DOHH2 (cell line): Measurements from ENCODE around the gene RAPGEF5.

Source experiments
- H3F3A ChIP-seq: fragments of 200-600 bp; sonication (generic), shearing (Covaris generic); 2 replicates; pipeline ENCODE4 v1.6.0; 2016; ENCODE audit warnings: antibody characterized with exemption, mild to moderate bottlenecking; ENCODE audit not compliant: control insufficient read depth, insufficient read depth
- H3K27ac ChIP-seq: fragments of 200-600 bp; sonication (generic); 2 replicates; pipeline ENCODE4 v1.5.1; 2014; ENCODE audit warnings: low read depth, mild to moderate bottlenecking, low read length, moderate library complexity
- H3K27me3 ChIP-seq: fragments of 200-600 bp; sonication (generic); 2 replicates; pipeline ENCODE4 v1.6.1; 2014; ENCODE audit warnings: mild to moderate bottlenecking, low read length, mixed read lengths; ENCODE audit not compliant: control insufficient read depth
- H3K36me3 ChIP-seq: fragments of 200-600 bp; sonication (generic); 2 replicates; pipeline ENCODE4 v1.6.1; 2014; ENCODE audit warnings: mild to moderate bottlenecking, low read length, moderate library complexity, mixed read lengths; ENCODE audit not compliant: control insufficient read depth
- H3K4me1 ChIP-seq: fragments of 200-600 bp; sonication (generic); 2 replicates; pipeline ENCODE4 v1.6.1; 2014; ENCODE audit warnings: mild to moderate bottlenecking, low read length, mixed read lengths; ENCODE audit not compliant: control insufficient read depth
- H3K4me2 ChIP-seq: fragments of 200-600 bp; sonication (generic); 2 replicates; pipeline ENCODE4 v1.6.0; 2014; ENCODE audit warnings: mild to moderate bottlenecking, low read length, moderate library complexity
- H3K4me3 ChIP-seq: fragments of 200-600 bp; sonication (generic); 2 replicates; pipeline ENCODE4 v1.5.1; 2014; ENCODE audit warnings: mild to moderate bottlenecking, low read length, mixed read lengths
- H3K79me2 ChIP-seq: fragments of 200-600 bp; sonication (generic); 2 replicates; pipeline ENCODE4 v1.6.1; 2014; ENCODE audit warnings: mild to moderate bottlenecking, low read length, mixed read lengths; ENCODE audit not compliant: control insufficient read depth
- H3K9me2 ChIP-seq: fragments of 200-600 bp; sonication (generic); replicated peaks from 2 replicates; pipeline ENCODE4 v1.6.1; 2014; ENCODE audit warnings: mild to moderate bottlenecking, low read length, mixed read lengths; ENCODE audit not compliant: control insufficient read depth
- H3K9me3 ChIP-seq: fragments of 200-600 bp; sonication (generic); 2 replicates; pipeline ENCODE4 v1.6.1; 2014; ENCODE audit warnings: antibody characterized with exemption, low read length, mixed read lengths; ENCODE audit not compliant: control insufficient read depth, insufficient read depth
- H4K20me1 ChIP-seq: fragments of 200-600 bp; sonication (generic); 2 replicates; pipeline ENCODE4 v1.6.0; 2014; ENCODE audit warnings: low read depth, mild to moderate bottlenecking, antibody characterized with exemption, low read length, moderate library complexity; ENCODE audit not compliant: control insufficient read depth, insufficient read depth
- CTCF ChIP-seq: fragments of 200-600 bp; sonication (generic); IDR thresholded peaks from one replicate; pipeline ENCODE4 v1.5.1; 2014; ENCODE audit warnings: antibody characterized with exemption, mild to moderate bottlenecking, low read depth, low read length; ENCODE audit not compliant: poor library complexity, severe bottlenecking
- EZH2phosphoT487 ChIP-seq: fragments of 200-600 bp; sonication (generic); IDR thresholded peaks from 2 replicates; pipeline ENCODE4 v1.6.1; 2017; ENCODE audit warnings: borderline replicate concordance, mild to moderate bottlenecking, antibody characterized with exemption, low read length, moderate library complexity, mixed read lengths

RAPGEF5 gene

GRCh38 chr7:22255342-22255741 is 101.6 kb downstream of the RAPGEF5 start:
- H3F3A ChIP-seq, result peaks cover 50% of the 10 kb centered on the region
- H3K4me2 ChIP-seq, result no peak overlapping the region
- H3K4me3 ChIP-seq, result no peak overlapping the region
- H3K36me3 ChIP-seq, result peaks cover 98% of the 10 kb centered on the region
- no peak overlapping the region for H3K27ac ChIP-seq
- H3K79me2 ChIP-seq, result peaks cover 90% of the 10 kb centered on the region
- no peak for TF ChIP-seq EZH2phosphoT487
- no peak for TF ChIP-seq CTCF
- H3K4me1 ChIP-seq, result no peaks in the 10 kb centered on the region
- no peaks in the 10 kb centered on the region for H3K27me3 ChIP-seq
- no peaks in the 10 kb centered on the region for H3K9me3 ChIP-seq
- H4K20me1 ChIP-seq, result peaks cover 7% of the 10 kb centered on the region
- no peaks in the 10 kb centered on the region for H3K9me2 ChIP-seq

GRCh38 chr7:22252936-22253536 is 103.9 kb downstream of the RAPGEF5 start:
- no peak overlapping the region for H3K4me3 ChIP-seq
- TF ChIP-seq CTCF (no peak), EZH2phosphoT487 (no peak)
- H3K9me2 ChIP-seq, result no peaks in the 10 kb centered on the region
- peaks cover 7% of the 10 kb centered on the region for H4K20me1 ChIP-seq
- no peaks in the 10 kb centered on the region for H3K9me3 ChIP-seq
- no peak overlapping the region for H3K27ac ChIP-seq
- no peaks in the 10 kb centered on the region for H3K27me3 ChIP-seq
- H3K36me3 ChIP-seq, result peaks cover 99% of the 10 kb centered on the region
- H3K4me1 ChIP-seq, result no peaks in the 10 kb centered on the region
- peaks cover 45% of the 10 kb centered on the region for H3F3A ChIP-seq
- H3K4me2 ChIP-seq, result no peak overlapping the region
- H3K79me2 ChIP-seq, result peaks cover 93% of the 10 kb centered on the region

- no peak overlapping the region for H3K4me3 ChIP-seq
- H3K27me3 ChIP-seq, result no peaks in the 10 kb centered on the region
- H3K4me2 ChIP-seq, result no peak overlapping the region
These were observed 104.9 kb downstream of the RAPGEF5 start for GRCh38 chr7:22252016-22252415.

More at GRCh38 chr7:22252016-22252415, 104.9 kb downstream of the RAPGEF5 start:
- Histone ChIP-seq H3K4me1 (no peaks in the 10 kb centered on the region), H3K79me2 (peaks cover 93% of the 10 kb centered on the region), H3K36me3 (peaks cover 99% of the 10 kb centered on the region), H3F3A (peaks cover 43% of the 10 kb centered on the region), H3K9me3 (no peaks in the 10 kb centered on the region), H4K20me1 (peaks cover 7% of the 10 kb centered on the region), H3K27ac (no peak overlapping the region), H3K9me2 (no peaks in the 10 kb centered on the region)
- TF ChIP-seq EZH2phosphoT487 (no peak), CTCF (no peak)
